OCI-LY1 (cell line): ENCODE data around the gene USP7.

Source experiments
- EZH2 ChIP-seq: fragments of 200-600 bp; sonication (generic), shearing (Covaris generic); IDR thresholded peaks from 2 replicates; pipeline ENCODE4 v1.8.0; 2017; ENCODE audit warnings: borderline replicate concordance, mixed run types, mild to moderate bottlenecking, antibody characterized with exemption, low read length, moderate library complexity, mixed read lengths
- TF ChIP-seq, protein P1 (sequence below): fragments of 200-600 bp; sonication (generic), shearing (Covaris generic); IDR thresholded peaks from 2 replicates; pipeline ENCODE4 v1.5.1; 2017; ENCODE audit warnings: mild to moderate bottlenecking, antibody characterized with exemption, low read length, moderate library complexity, mixed read lengths

DNA sequence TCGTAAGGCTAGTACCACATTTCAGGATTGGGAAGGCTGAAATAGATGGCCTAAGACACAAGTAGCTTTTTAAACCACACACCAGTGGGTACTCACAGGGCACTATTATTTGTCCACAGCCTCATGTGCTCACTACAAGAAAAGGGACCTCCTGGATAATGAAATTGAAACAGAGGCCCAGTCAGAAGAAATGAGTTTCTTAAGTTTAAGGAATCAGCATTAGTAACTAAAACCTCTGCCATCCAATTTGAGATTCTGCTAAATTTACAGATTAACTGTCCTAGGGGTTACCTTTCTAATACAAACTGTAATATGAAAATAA is 3.0 kb downstream of the USP7 start:
- TF ChIP-seq, protein P1, sequence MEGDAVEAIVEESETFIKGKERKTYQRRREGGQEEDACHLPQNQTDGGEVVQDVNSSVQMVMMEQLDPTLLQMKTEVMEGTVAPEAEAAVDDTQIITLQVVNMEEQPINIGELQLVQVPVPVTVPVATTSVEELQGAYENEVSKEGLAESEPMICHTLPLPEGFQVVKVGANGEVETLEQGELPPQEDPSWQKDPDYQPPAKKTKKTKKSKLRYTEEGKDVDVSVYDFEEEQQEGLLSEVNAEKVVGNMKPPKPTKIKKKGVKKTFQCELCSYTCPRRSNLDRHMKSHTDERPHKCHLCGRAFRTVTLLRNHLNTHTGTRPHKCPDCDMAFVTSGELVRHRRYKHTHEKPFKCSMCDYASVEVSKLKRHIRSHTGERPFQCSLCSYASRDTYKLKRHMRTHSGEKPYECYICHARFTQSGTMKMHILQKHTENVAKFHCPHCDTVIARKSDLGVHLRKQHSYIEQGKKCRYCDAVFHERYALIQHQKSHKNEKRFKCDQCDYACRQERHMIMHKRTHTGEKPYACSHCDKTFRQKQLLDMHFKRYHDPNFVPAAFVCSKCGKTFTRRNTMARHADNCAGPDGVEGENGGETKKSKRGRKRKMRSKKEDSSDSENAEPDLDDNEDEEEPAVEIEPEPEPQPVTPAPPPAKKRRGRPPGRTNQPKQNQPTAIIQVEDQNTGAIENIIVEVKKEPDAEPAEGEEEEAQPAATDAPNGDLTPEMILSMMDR, result no peak
- no peak for TF ChIP-seq EZH2
